WTC11 (cell line): Measurements from ENCODE around the gene DNAI1.

ENCODE experiments used
- JUN ChIP-seq: sonication (generic); formaldehyde crosslinking; IDR thresholded peaks from 2 replicates; pipeline ENCODE4 v1.8.0; 2023; ENCODE audit warnings: mild to moderate bottlenecking, missing genetic modification reagents
- SOX15 ChIP-seq: fragments of 250-450 bp; sonication (Bioruptor Pico); IDR thresholded peaks from 2 replicates; pipeline ENCODE4 v1.9.0; 2021; ENCODE audit warnings: mild to moderate bottlenecking
- ZNF219 ChIP-seq: sonication (generic); formaldehyde crosslinking; IDR thresholded peaks from 2 replicates; pipeline ENCODE4 v1.8.0; 2023; ENCODE audit warnings: missing genetic modification reagents, mild to moderate bottlenecking, borderline replicate concordance
- TF ChIP-seq, protein P1 (sequence below): sonication (generic); formaldehyde crosslinking; IDR thresholded peaks from 2 replicates; pipeline ENCODE4 v1.8.0; 2022; ENCODE audit warnings: mild to moderate bottlenecking, missing genetic modification reagents
- TF ChIP-seq, protein P2 (sequence below): fragments of 200-600 bp; IDR thresholded peaks from 2 replicates; pipeline ENCODE4 v1.8.0; 2022; ENCODE audit warnings: antibody characterized with exemption

DNA sequence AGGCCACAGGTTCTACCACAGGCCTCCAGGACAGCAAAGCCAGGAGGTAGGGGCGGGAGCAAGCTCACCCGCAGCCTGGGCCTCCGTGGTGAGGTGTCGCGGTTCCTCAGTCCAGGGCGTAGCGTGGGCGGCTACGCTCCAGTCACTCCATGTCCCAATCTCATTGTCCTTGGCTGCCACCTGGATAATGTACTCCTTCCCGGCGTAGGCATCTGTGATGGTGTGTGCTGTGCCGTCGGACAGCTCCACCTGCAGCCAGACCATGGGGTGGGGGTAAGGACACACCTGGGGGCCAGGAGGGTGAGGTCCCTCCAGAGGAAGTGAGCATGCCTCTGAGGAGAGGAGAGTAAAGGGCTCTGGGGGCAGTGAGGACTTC lies 94.0 kb downstream of the DNAI1 start:
- TF ChIP-seq, protein P1, sequence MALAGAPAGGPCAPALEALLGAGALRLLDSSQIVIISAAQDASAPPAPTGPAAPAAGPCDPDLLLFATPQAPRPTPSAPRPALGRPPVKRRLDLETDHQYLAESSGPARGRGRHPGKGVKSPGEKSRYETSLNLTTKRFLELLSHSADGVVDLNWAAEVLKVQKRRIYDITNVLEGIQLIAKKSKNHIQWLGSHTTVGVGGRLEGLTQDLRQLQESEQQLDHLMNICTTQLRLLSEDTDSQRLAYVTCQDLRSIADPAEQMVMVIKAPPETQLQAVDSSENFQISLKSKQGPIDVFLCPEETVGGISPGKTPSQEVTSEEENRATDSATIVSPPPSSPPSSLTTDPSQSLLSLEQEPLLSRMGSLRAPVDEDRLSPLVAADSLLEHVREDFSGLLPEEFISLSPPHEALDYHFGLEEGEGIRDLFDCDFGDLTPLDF (CRISPR knock-in tag): no peak
- TF ChIP-seq, protein P2, sequence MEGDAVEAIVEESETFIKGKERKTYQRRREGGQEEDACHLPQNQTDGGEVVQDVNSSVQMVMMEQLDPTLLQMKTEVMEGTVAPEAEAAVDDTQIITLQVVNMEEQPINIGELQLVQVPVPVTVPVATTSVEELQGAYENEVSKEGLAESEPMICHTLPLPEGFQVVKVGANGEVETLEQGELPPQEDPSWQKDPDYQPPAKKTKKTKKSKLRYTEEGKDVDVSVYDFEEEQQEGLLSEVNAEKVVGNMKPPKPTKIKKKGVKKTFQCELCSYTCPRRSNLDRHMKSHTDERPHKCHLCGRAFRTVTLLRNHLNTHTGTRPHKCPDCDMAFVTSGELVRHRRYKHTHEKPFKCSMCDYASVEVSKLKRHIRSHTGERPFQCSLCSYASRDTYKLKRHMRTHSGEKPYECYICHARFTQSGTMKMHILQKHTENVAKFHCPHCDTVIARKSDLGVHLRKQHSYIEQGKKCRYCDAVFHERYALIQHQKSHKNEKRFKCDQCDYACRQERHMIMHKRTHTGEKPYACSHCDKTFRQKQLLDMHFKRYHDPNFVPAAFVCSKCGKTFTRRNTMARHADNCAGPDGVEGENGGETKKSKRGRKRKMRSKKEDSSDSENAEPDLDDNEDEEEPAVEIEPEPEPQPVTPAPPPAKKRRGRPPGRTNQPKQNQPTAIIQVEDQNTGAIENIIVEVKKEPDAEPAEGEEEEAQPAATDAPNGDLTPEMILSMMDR: no peak
- TF ChIP-seq ZNF219 (CRISPR knock-in tag) (no peak), JUN (no peak), SOX15 (CRISPR knock-in tag) (no peak)
